GM12878 (cell line): ENCODE results near the gene HDAC9. TPM values are rescaled to one million over a fixed set of nuclear protein-coding genes. Genes with fewer than 3 reads are reported as not detected.

Experiments
- ATAC-seq: fragments of 200-7000 bp; cut with Tn5 transposase; 3 replicates; pipeline ENCODE4 v1.9.1; 2020; ENCODE audit warnings: mild to moderate bottlenecking, moderate library complexity
- BruUV-seq: library from RNA; stranded (reverse); fragments of 400-500 nt; replicated peaks from 2 replicates; lab custom pipeline; 2021; lab: Mats Ljungman, UMichigan
- CTCF ChIA-PET: fragments of 300-600 bp; sonication (Branson Sonifier 250); formaldehyde crosslinking; extraction: SDS; loops from one replicate; lab custom pipeline; 2021; ENCODE audit warnings: inconsistent platforms; lab: Yijun Ruan, JAX
- POLR2A ChIA-PET: fragments of 350-600 bp; formaldehyde crosslinking; extraction: SDS; loops from one replicate; lab custom pipeline; 2021; ENCODE audit warnings: inconsistent platforms; lab: Charles Lee
- RAD21 ChIA-PET: fragments of 300-600 bp; sonication (Branson Sonifier 250); formaldehyde crosslinking; loops from one replicate; lab custom pipeline; 2023; ENCODE audit warnings: antibody characterized with exemption; ENCODE audit not compliant: unreplicated experiment; lab: Charles Lee
- SMC1A ChIA-PET: fragments of 300-600 bp; sonication (Branson Sonifier 250); formaldehyde crosslinking; loops from one replicate; lab custom pipeline; 2023; ENCODE audit not compliant: unreplicated experiment, uncharacterized antibody; lab: Charles Lee
- DNase-seq: peaks from one replicate; pipeline ENCODE4 v3.0.0-alpha.2; 2011; ENCODE audit warnings: low read depth, low spot score
- FAIRE-seq: peaks from 3 replicates; lab custom pipeline; 2011; peaks lifted over from hg19 to GRCh38; lab: Jason Lieb, UNC
- H2AFZ ChIP-seq: 2 replicates; pipeline ENCODE4 v1.6.0; 2011; ENCODE audit warnings: low read depth, low read length, control low read depth; ENCODE audit not compliant: control insufficient read depth
- H3K27ac ChIP-seq: 2 replicates; pipeline ENCODE4 v1.5.1; 2011; ENCODE audit warnings: control low read depth; ENCODE audit not compliant: control insufficient read depth, insufficient read depth
- H3K27me3 ChIP-seq, 2 experiments: replicated peaks in 1 of 2; 2 replicates each; pipeline versions ENCODE4 v1.6.0 to v1.6.1; 2011; ENCODE audit warnings: low read length in 1 of 2; ENCODE audit not compliant: control insufficient read depth in 2 of 2, insufficient read depth in 2 of 2
- H3K36me3 ChIP-seq, 2 experiments: 2 replicates each; pipeline ENCODE4 v1.5.1; 2011; ENCODE audit warnings: low read length in 1 of 2; ENCODE audit not compliant: control insufficient read depth in 2 of 2, insufficient read depth in 2 of 2
- H3K4me1 ChIP-seq: 2 replicates; pipeline ENCODE4 v1.6.1; 2011; ENCODE audit warnings: mild to moderate bottlenecking, low read length, moderate library complexity, mixed read lengths; ENCODE audit not compliant: control insufficient read depth, insufficient read depth
- H3K4me2 ChIP-seq: 2 replicates; pipeline ENCODE4 v1.6.0; 2011; ENCODE audit warnings: control low read depth; ENCODE audit not compliant: control insufficient read depth, insufficient read depth
- H3K4me3 ChIP-seq: fragments of 200-600 bp; sonication (generic); 2 replicates; pipeline ENCODE4 v1.5.1; 2016
- H3K79me2 ChIP-seq: 2 replicates; pipeline ENCODE4 v1.6.0; 2011; ENCODE audit warnings: low read length; ENCODE audit not compliant: control insufficient read depth, insufficient read depth
- H3K9ac ChIP-seq: 2 replicates; pipeline ENCODE4 v1.8.0; 2011; ENCODE audit warnings: low read length, control low read depth, mixed read lengths; ENCODE audit not compliant: control insufficient read depth, insufficient read depth
- H3K9me3 ChIP-seq: replicated peaks from 3 replicates; pipeline ENCODE4 v1.5.1; 2011; ENCODE audit warnings: mild to moderate bottlenecking, low read length; ENCODE audit not compliant: control insufficient read depth, insufficient read depth
- H4K20me1 ChIP-seq: 2 replicates; pipeline ENCODE4 v1.6.0; 2011; ENCODE audit not compliant: control insufficient read depth, insufficient read depth
- ETV6 ChIP-seq, 2 experiments: fragments of 450-650 bp in 1 of 2; IDR thresholded peaks in 1 of 2; conservative IDR thresholded peaks in 1 of 2; 2 replicates each; pipeline ENCODE4 v1.6.1; 2014; ENCODE audit warnings: antibody characterized with exemption in 1 of 2, borderline replicate concordance in 1 of 2, low read depth in 1 of 2, mild to moderate bottlenecking in 1 of 2, moderate library complexity in 1 of 2
- PAX8 ChIP-seq: fragments of 450-650 bp; IDR thresholded peaks from 2 replicates; pipeline ENCODE4 v1.6.1; 2017; ENCODE audit warnings: mild to moderate bottlenecking, moderate library complexity
- STAT1 ChIP-seq: fragments of 450-650 bp; conservative IDR thresholded peaks from 2 replicates; pipeline ENCODE4 v1.6.1; 2014; ENCODE audit warnings: antibody characterized with exemption, mild to moderate bottlenecking
- WGBS: methylation state at CpG from one replicate; pipeline ENCODE4 v1.1.6; 2016; ENCODE audit warnings: low lambda C conversion rate; ENCODE audit not compliant: insufficient replicate concordance, insufficient coverage; ENCODE audit errors: missing lambda C conversion rate; 5-methylcytosine and 5-hydroxymethylcytosine counted together
- in situ Hi-C: fragments of 300-500 bp; cut with MboI; formaldehyde crosslinking; loops from 9 replicates; pipeline ENCODE4 v1.14.3; 2018; ENCODE audit warnings: mixed read lengths
- intact Hi-C: fragments of 100-400 bp; cut with micrococcal nuclease; formaldehyde crosslinking; loops from one replicate; pipeline ENCODE4 v1.14.2; 2022; ENCODE audit not compliant: unreplicated experiment
- polyA plus RNA-seq, 11 experiments: library from polyadenylated mRNA; depleted of rRNA in 4 of 11; unstranded in 6 of 11; stranded (reverse) in 5 of 11; fragments of >200 nt; fragmentation: Nextera tagmentation in 4 of 11; fragmentation: Illumina TruSeq in 1 of 11; extraction: Ambion mirVana in 4 of 11; extraction: Trizol in 1 of 11; gene quantifications; 1 replicate in 1 of 11; 2 replicates in 10 of 11; pipeline versions ENCODE4 v1.2.1 to v1.2.3, GENCODE V29; 2011 to 2016; ENCODE audit warnings: inconsistent platforms in 2 of 11, missing spikeins in 2 of 11, low read depth in 1 of 11
- total RNA-seq, 4 experiments: library from RNA; depleted of rRNA in 3 of 4; stranded (reverse); fragments of >200 nt in 3 of 4; fragmentation: Illumina TruSeq in 1 of 4; extraction: Trizol in 1 of 4; gene quantifications; 2 replicates each; pipeline versions ENCODE4 v1.2.1 to v1.2.3, GENCODE V29; 2013 to 2021
- TF ChIP-seq, protein P1 (sequence below): fragments of 450-650 bp; formaldehyde crosslinking; IDR thresholded peaks from 2 replicates; pipeline ENCODE4 v1.4.0; 2020; ENCODE audit warnings: mild to moderate bottlenecking, moderate library complexity
- TF ChIP-seq, protein P2 (sequence below): IDR thresholded peaks from 2 replicates; pipeline ENCODE4 v1.6.1; 2011; ENCODE audit warnings: mild to moderate bottlenecking, low read depth, low read length, moderate library complexity; ENCODE audit not compliant: insufficient replicate concordance
- TF ChIP-seq, protein P3 (sequence below): IDR thresholded peaks from 2 replicates; pipeline ENCODE4 v1.6.1; 2012; ENCODE audit warnings: low read depth, low read length, improper control_type of control experiment
- TF ChIP-seq, protein P4 (sequence below): IDR thresholded peaks from 2 replicates; pipeline ENCODE4 v1.6.1; 2011; ENCODE audit warnings: borderline replicate concordance, low read depth, mild to moderate bottlenecking, moderate library complexity, low read length; ENCODE audit not compliant: insufficient read depth, poor library complexity, severe bottlenecking

Gene HDAC9
- total and polyA plus RNA-seq, 10 of the 15 experiments (the other 5 are each of a cell fraction or from before 2014, with no cell fraction given): 0.73 to 12.8 (median 0.92) TPM

DNA sequence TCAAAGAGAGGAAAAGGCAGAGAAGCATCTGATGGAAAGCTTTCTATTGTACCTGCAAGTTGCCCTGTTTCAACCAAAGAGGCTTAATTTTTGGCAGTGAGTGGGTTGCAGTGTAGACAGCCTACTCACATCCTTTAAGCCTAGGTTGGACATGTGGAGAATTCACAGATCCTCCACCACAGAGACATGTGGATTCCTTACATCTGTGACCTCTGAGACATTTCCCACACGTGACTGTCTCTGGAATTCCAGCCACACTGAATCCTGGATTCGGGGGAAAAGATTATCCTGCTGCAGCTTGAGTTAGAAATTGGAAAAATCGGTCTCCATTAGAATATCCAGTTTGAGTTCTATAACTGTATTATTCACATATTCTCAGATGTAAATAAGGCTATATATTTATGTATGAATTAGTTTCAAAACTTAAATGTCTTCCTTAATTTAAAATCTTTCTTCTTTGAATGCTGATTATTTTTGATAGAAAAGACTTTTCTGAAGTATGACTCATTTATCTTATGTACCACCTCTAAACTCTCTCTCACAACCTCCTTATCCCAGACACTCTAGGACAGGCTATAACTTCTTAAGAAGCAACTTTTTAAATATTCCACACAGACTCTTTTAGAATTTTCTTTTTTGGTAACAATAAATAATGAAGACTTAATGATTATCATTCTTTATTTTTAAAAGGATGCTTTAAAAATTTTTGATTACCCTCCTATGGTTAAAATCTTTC lies 498.6 kb downstream of the HDAC9 start:
- ChIA-PET RAD21 (no interaction called here), SMC1A (interaction anchor here (1.0 kb wide), 1 partner anchor 15 kb away, joined by 3 read pairs; no protein-coding TSS in a partner anchor), POLR2A (no interaction called here), CTCF (no interaction called here)
- no peak for DNase-seq
- Histone ChIP-seq H2AFZ (no peak overlapping the region), H4K20me1 (no peaks in the 10 kb centered on the region), H3K4me2 (no peak overlapping the region), H3K9ac (no peak overlapping the region), H3K9me3 (no peaks in the 10 kb centered on the region), H3K27ac (no peak overlapping the region), H3K4me3 (no peak overlapping the region), H3K36me3 (no peaks in the 10 kb centered on the region), H3K79me2 (no peaks in the 10 kb centered on the region), H3K27me3 (no peaks in the 10 kb centered on the region), H3K4me1 (no peaks in the 10 kb centered on the region)
- WGBS: 11% methylated on average over 3 of the region's 3 CpGs
- FAIRE-seq: no peak
- intact Hi-C loops: no loop called here
- no peak for ATAC-seq
- TF ChIP-seq ETV6 (conservative IDR thresholded peaks at IDR 0.05 in 1 of 2, IDR thresholded peaks at IDR 0.05 in 1 of 2; ENCODE audit: borderline replicate concordance in 1 of 2, low read depth in 1 of 2) (no peak), STAT1 (no peak)
- in situ Hi-C loops: no loop called here
- BruUV-seq: no TSS peak

DNA sequence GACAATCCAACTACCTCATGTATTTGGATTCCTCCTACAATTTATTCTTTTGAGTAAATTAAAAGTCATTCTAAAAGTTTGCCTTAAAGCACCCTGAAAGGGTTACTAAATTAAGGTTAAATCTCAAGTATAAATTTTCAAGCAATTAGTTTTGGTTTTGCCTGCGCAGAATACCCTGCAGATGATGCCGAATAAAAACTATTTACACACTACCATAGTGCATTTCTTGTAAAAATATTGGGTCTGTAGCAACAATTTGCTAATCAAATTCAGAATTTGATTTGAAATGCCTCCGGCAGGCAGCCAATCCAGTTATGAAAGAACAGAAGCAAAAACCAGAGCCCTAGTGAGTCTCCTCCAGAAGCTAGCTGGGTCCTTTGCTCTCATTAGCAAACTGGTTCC lies 499.7 kb downstream of the HDAC9 start:
- Histone ChIP-seq H3K9me3 (no peaks in the 10 kb centered on the region), H3K27me3 (no peaks in the 10 kb centered on the region), H3K4me2 (no peak overlapping the region), H4K20me1 (no peaks in the 10 kb centered on the region), H3K9ac (no peak overlapping the region), H3K4me3 (no peak overlapping the region), H3K36me3 (no peaks in the 10 kb centered on the region), H3K79me2 (no peaks in the 10 kb centered on the region), H3K4me1 (no peaks in the 10 kb centered on the region), H2AFZ (no peak overlapping the region), H3K27ac (no peak overlapping the region)
- ChIA-PET POLR2A (no interaction called here), CTCF (no interaction called here), SMC1A (no interaction called here), RAD21 (no interaction called here)
- FAIRE-seq (no peak), DNase-seq (no peak), ATAC-seq (no peak)
- 74% methylated on average over 3 of the region's 3 CpGs for WGBS
- in situ Hi-C loops: no loop called here
- intact Hi-C loops: no loop called here
- BruUV-seq: no TSS peak
- TF ChIP-seq, protein P1, sequence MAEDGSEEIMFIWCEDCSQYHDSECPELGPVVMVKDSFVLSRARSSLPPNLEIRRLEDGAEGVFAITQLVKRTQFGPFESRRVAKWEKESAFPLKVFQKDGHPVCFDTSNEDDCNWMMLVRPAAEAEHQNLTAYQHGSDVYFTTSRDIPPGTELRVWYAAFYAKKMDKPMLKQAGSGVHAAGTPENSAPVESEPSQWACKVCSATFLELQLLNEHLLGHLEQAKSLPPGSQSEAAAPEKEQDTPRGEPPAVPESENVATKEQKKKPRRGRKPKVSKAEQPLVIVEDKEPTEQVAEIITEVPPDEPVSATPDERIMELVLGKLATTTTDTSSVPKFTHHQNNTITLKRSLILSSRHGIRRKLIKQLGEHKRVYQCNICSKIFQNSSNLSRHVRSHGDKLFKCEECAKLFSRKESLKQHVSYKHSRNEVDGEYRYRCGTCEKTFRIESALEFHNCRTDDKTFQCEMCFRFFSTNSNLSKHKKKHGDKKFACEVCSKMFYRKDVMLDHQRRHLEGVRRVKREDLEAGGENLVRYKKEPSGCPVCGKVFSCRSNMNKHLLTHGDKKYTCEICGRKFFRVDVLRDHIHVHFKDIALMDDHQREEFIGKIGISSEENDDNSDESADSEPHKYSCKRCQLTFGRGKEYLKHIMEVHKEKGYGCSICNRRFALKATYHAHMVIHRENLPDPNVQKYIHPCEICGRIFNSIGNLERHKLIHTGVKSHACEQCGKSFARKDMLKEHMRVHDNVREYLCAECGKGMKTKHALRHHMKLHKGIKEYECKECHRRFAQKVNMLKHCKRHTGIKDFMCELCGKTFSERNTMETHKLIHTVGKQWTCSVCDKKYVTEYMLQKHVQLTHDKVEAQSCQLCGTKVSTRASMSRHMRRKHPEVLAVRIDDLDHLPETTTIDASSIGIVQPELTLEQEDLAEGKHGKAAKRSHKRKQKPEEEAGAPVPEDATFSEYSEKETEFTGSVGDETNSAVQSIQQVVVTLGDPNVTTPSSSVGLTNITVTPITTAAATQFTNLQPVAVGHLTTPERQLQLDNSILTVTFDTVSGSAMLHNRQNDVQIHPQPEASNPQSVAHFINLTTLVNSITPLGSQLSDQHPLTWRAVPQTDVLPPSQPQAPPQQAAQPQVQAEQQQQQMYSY (CRISPR knock-in tag): no peak
- TF ChIP-seq, protein P2, sequence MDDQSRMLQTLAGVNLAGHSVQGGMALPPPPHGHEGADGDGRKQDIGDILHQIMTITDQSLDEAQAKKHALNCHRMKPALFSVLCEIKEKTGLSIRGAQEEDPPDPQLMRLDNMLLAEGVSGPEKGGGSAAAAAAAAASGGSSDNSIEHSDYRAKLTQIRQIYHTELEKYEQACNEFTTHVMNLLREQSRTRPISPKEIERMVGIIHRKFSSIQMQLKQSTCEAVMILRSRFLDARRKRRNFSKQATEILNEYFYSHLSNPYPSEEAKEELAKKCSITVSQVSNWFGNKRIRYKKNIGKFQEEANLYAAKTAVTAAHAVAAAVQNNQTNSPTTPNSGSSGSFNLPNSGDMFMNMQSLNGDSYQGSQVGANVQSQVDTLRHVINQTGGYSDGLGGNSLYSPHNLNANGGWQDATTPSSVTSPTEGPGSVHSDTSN: no peak
- TF ChIP-seq, protein P3, sequence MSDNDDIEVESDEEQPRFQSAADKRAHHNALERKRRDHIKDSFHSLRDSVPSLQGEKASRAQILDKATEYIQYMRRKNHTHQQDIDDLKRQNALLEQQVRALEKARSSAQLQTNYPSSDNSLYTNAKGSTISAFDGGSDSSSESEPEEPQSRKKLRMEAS: no peak
- TF ChIP-seq, protein P4, sequence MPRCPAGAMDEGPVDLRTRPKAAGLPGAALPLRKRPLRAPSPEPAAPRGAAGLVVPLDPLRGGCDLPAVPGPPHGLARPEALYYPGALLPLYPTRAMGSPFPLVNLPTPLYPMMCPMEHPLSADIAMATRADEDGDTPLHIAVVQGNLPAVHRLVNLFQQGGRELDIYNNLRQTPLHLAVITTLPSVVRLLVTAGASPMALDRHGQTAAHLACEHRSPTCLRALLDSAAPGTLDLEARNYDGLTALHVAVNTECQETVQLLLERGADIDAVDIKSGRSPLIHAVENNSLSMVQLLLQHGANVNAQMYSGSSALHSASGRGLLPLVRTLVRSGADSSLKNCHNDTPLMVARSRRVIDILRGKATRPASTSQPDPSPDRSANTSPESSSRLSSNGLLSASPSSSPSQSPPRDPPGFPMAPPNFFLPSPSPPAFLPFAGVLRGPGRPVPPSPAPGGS: no peak
- no peak for TF ChIP-seq PAX8
